Activated gamma-delta T cell (primary cell): ENCODE results near the gene GBP4.

ENCODE experiments used
- DNase-seq: peaks from one replicate; lab custom pipeline; 2025; lab: John Stamatoyannopoulos, UW

Gene GBP4

GRCh38 chr1:89170170-89171066 is 28.3 kb downstream of the GBP4 start:
- DNase-seq: no peak

GRCh38 chr1:89169166-89169565 is 29.6 kb downstream of the GBP4 start:
- DNase-seq: no peak

- no peak for DNase-seq
These were observed 31.0 kb downstream of the GBP4 start for GRCh38 chr1:89167590-89168230.

- no peak for DNase-seq
These were observed 32.0 kb downstream of the GBP4 start for GRCh38 chr1:89166705-89167104.

GRCh38 chr1:89165811-89166210 is 32.9 kb downstream of the GBP4 start:
- DNase-seq: no peak

- DNase-seq: no peak
These were observed 47.7 kb downstream of the GBP4 start for GRCh38 chr1:89151047-89151446.

- no peak for DNase-seq
These were observed 48.8 kb downstream of the GBP4 start for GRCh38 chr1:89149976-89150375.

- no peak for DNase-seq
These were observed 49.5 kb downstream of the GBP4 start for GRCh38 chr1:89149229-89149628.

GRCh38 chr1:89147678-89148658 is 50.8 kb downstream of the GBP4 start:
- DNase-seq: no peak

- no peak for DNase-seq
These were observed 52.0 kb downstream of the GBP4 start for GRCh38 chr1:89146721-89147120.

GRCh38 chr1:89143484-89143883 is 55.3 kb downstream of the GBP4 start:
- DNase-seq: no peak

- no peak for DNase-seq
These were observed 56.6 kb downstream of the GBP4 start for GRCh38 chr1:89142160-89142559.

GRCh38 chr1:89133747-89134146 is 65.0 kb downstream of the GBP4 start:
- DNase-seq: no peak
